ENCODE data around the gene CCDC33.

CCDC33 gene

DNA sequence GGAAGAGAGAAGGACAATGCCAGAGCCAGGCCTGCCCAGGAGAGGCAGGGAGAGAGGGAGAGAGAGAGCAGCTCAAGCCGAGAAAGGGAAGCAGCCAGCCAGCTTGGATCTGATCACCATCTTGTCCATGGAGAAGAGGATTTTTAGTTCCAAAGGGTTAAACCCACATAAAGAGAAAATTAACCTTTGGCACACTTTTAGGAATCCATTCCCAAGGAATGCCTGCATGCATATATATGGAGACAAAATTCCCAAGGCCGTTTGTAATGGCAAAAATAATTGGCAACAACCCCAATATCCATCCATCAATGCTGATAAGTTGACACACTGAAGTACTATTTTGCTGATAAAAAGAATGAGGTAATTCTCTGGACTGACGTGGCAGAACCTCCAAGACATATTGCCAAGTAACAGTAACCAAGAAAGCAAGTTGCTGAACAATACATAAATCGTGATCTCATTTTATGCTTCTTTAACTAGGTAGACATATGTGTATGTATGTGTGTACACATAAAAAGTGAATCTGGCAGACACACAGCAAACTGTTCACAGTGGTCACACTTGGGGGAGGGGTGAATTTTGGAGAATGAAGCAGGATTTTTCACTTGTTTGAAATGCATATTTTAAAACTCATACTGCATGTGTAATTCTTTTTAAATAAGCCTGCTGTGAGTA, 26.0 kb upstream of the CCDC33 start (continued):
- TF ChIP-seq ZNF335 (tag by site-specific recombination; conservative IDR thresholded peaks at IDR 0.05) (peak; percentile 50; the same call in 1 of the 2 replicates), ZBTB20 (tag by site-specific recombination; IDR thresholded peaks at IDR 0.05) (0 out of 2 replicates have a peak, but pooled peaks have one; percentile 19), OSR2 (tag by site-specific recombination; IDR thresholded peaks at IDR 0.05) (peak; percentile 78; the same call in 1 of the 2 replicates), ZNF704 (tag by site-specific recombination; IDR thresholded peaks at IDR 0.05) (no peak), ZBTB21 (tag by site-specific recombination; IDR thresholded peaks at IDR 0.05) (peak; percentile 91), ZIC2 (tag by site-specific recombination; IDR thresholded peaks at IDR 0.05) (no peak), ZNF518A (tag by site-specific recombination; conservative IDR thresholded peaks at IDR 0.05; ENCODE audit: low read depth) (0 out of 2 replicates have a peak, but pooled peaks have one; percentile 15), ZNF580 (tag by site-specific recombination; IDR thresholded peaks at IDR 0.05) (no peak), CTCF (tag by site-specific recombination; IDR thresholded peaks at IDR 0.05) (no peak), ZNF140 (tag by site-specific recombination; IDR thresholded peaks at IDR 0.05) (no peak), ZFP69B (tag by site-specific recombination; IDR thresholded peaks at IDR 0.05) (peak; percentile 31; the same call in 1 of the 2 replicates), ZNF843 (tag by site-specific recombination; IDR thresholded peaks at IDR 0.05) (peak; percentile 95), MEIS1 (CRISPR knock-in tag; IDR thresholded peaks at IDR 0.05; ENCODE audit: borderline replicate concordance) (no peak), ZNF211 (tag by site-specific recombination; IDR thresholded peaks at IDR 0.05; ENCODE audit: low read depth) (no peak), KLF16 (tag by site-specific recombination; IDR thresholded peaks at IDR 0.05) (peak; percentile 90), ZNF558 (tag by site-specific recombination; IDR thresholded peaks at IDR 0.05) (peak; percentile 67; the same call in 1 of the 2 replicates)
- TF ChIP-seq, protein P1, sequence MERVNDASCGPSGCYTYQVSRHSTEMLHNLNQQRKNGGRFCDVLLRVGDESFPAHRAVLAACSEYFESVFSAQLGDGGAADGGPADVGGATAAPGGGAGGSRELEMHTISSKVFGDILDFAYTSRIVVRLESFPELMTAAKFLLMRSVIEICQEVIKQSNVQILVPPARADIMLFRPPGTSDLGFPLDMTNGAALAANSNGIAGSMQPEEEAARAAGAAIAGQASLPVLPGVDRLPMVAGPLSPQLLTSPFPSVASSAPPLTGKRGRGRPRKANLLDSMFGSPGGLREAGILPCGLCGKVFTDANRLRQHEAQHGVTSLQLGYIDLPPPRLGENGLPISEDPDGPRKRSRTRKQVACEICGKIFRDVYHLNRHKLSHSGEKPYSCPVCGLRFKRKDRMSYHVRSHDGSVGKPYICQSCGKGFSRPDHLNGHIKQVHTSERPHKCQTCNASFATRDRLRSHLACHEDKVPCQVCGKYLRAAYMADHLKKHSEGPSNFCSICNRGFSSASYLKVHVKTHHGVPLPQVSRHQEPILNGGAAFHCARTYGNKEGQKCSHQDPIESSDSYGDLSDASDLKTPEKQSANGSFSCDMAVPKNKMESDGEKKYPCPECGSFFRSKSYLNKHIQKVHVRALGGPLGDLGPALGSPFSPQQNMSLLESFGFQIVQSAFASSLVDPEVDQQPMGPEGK (tag by site-specific recombination; IDR thresholded peaks at IDR 0.05), result peak; percentile 60
- TF ChIP-seq, protein P2, sequence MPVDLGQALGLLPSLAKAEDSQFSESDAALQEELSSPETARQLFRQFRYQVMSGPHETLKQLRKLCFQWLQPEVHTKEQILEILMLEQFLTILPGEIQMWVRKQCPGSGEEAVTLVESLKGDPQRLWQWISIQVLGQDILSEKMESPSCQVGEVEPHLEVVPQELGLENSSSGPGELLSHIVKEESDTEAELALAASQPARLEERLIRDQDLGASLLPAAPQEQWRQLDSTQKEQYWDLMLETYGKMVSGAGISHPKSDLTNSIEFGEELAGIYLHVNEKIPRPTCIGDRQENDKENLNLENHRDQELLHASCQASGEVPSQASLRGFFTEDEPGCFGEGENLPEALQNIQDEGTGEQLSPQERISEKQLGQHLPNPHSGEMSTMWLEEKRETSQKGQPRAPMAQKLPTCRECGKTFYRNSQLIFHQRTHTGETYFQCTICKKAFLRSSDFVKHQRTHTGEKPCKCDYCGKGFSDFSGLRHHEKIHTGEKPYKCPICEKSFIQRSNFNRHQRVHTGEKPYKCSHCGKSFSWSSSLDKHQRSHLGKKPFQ (tag by site-specific recombination; IDR thresholded peaks at IDR 0.05), result peak; percentile 91
- TF ChIP-seq, protein P3, sequence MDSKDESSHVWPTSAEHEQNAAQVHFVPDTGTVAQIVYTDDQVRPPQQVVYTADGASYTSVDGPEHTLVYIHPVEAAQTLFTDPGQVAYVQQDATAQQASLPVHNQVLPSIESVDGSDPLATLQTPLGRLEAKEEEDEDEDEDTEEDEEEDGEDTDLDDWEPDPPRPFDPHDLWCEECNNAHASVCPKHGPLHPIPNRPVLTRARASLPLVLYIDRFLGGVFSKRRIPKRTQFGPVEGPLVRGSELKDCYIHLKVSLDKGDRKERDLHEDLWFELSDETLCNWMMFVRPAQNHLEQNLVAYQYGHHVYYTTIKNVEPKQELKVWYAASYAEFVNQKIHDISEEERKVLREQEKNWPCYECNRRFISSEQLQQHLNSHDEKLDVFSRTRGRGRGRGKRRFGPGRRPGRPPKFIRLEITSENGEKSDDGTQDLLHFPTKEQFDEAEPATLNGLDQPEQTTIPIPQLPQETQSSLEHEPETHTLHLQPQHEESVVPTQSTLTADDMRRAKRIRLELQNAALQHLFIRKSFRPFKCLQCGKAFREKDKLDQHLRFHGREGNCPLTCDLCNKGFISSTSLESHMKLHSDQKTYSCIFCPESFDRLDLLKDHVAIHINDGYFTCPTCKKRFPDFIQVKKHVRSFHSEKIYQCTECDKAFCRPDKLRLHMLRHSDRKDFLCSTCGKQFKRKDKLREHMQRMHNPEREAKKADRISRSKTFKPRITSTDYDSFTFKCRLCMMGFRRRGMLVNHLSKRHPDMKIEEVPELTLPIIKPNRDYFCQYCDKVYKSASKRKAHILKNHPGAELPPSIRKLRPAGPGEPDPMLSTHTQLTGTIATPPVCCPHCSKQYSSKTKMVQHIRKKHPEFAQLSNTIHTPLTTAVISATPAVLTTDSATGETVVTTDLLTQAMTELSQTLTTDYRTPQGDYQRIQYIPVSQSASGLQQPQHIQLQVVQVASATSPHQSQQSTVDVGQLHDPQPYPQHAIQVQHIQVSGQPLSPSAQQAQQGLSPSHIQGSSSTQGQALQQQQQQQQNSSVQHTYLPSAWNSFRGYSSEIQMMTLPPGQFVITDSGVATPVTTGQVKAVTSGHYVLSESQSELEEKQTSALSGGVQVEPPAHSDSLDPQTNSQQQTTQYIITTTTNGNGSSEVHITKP (tag by site-specific recombination; IDR thresholded peaks at IDR 0.05), result peak; percentile 40; the same call in 1 of the 2 replicates
- TF ChIP-seq, protein P4, sequence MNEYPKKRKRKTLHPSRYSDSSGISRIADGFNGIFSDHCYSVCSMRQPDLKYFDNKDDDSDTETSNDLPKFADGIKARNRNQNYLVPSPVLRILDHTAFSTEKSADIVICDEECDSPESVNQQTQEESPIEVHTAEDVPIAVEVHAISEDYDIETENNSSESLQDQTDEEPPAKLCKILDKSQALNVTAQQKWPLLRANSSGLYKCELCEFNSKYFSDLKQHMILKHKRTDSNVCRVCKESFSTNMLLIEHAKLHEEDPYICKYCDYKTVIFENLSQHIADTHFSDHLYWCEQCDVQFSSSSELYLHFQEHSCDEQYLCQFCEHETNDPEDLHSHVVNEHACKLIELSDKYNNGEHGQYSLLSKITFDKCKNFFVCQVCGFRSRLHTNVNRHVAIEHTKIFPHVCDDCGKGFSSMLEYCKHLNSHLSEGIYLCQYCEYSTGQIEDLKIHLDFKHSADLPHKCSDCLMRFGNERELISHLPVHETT (tag by site-specific recombination; IDR thresholded peaks at IDR 0.05), result peak; percentile 56; the same call in 1 of the 2 replicates
